Adrenal gland (tissue), 12 donors: ENCODE results near the gene RAP1GAP. TPM values are rescaled to one million over a fixed set of nuclear protein-coding genes. Genes with fewer than 3 reads are reported as not detected.
A peak's percentile ranks its signal among the peaks of the same experiment; 100 is the strongest.
"Not testable (repeated sequence)": the region's sequence is repeated elsewhere in the genome, so short reads cannot be mapped to it uniquely, and the experiment has no call there.

ENCODE experiments used
- DNase-seq, 7 donors: peaks; one replicate each; pipeline ENCODE4 v3.0.0-alpha.2; 2019 to 2020
- H3K27ac ChIP-seq, 5 donors: fragments of 200-600 bp; sonication (generic) in 4 of 5; 1 replicate in 3 of 5; 2 replicates in 2 of 5; pipeline versions ENCODE4 v1.5.1 to v1.8.0; 2016 to 2020; ENCODE audit warnings: mild to moderate bottlenecking in 1 of 5
- H3K27me3 ChIP-seq: fragments of 200-600 bp; 2 replicates; pipeline ENCODE4 v1.8.0; 2021
- H3K36me3 ChIP-seq, 2 donors: fragments of 200-600 bp; replicated peaks in 1 of 2; 1 replicate in 1 of 2; 2 replicates in 1 of 2; pipeline versions ENCODE4 v1.5.1 to v1.8.0; 2018 to 2022
- H3K4me1 ChIP-seq, 2 donors: fragments of 200-600 bp; replicated peaks in 1 of 2; 1 replicate in 1 of 2; 2 replicates in 1 of 2; pipeline versions ENCODE4 v1.5.1 to v1.8.0; 2018 to 2021
- H3K4me3 ChIP-seq, 4 donors: fragments of 200-600 bp; sonication (generic) in 3 of 4; one replicate each; pipeline ENCODE4 v1.5.1; 2016 to 2018
- H3K9me3 ChIP-seq, 3 donors: fragments of 200-600 bp; sonication (generic) in 1 of 3; replicated peaks in 1 of 3; 1 replicate in 2 of 3; 2 replicates in 1 of 3; pipeline versions ENCODE4 v1.5.1 to v1.8.0; 2016 to 2021
- POLR2A ChIP-seq, 2 donors: fragments of 450-650 bp; IDR thresholded peaks; one replicate each; pipeline ENCODE4 v1.6.1; 2017; ENCODE audit warnings: antibody characterized with exemption in 2 of 2, mild to moderate bottlenecking in 2 of 2, moderate library complexity in 1 of 2
- WGBS, 4 donors: extraction: QIAGEN DNeasy Blood & Tissue Kit in 2 of 4; methylation state at CpG; one replicate each; pipeline versions ENCODE4 v1.1.5 to v1.1.7; 2013 to 2017; 5-methylcytosine and 5-hydroxymethylcytosine counted together
- intact Hi-C, 2 donors: fragments of 100-400 bp; cut with DNase I; formaldehyde crosslinking; loops; one replicate each; pipeline versions ENCODE4 v1.14.1 to v1.15.0; 2022 to 2023
- polyA plus RNA-seq, 3 donors: library from polyadenylated mRNA; stranded (reverse); fragments of 200-250 nt in 2 of 3; fragments of 350-450 nt in 1 of 3; fragmentation: Illumina TruSeq in 1 of 3; extraction: RNeasy Lipid Tissue Mini Kit (QIAGEN cat#74804) in 1 of 3; gene quantifications; one replicate each; pipeline ENCODE4 v1.2.3, GENCODE V29; 2013 to 2014
- total RNA-seq, 9 donors: library from RNA; depleted of rRNA in 4 of 9; stranded (reverse); fragments of >200 nt in 4 of 9; fragments of 120-200 nt in 1 of 9; fragmentation: NEBNext Ultra II Directional in 1 of 9; extraction: Animal tissue kit (Norgen Biotek cat#: 25700) in 1 of 9; gene quantifications; one replicate each; pipeline versions ENCODE4 v1.1.0 to v1.2.4, GENCODE V29; 2013 to 2023
- TF ChIP-seq, protein P1 (sequence below), 6 experiments: fragments of 450-650 bp in 4 of 6; fragments of 200-600 bp in 2 of 6; sonication (generic) in 1 of 6; IDR thresholded peaks; 1 replicate in 5 of 6; 2 replicates in 1 of 6; pipeline versions ENCODE4 v1.5.1 to v1.8.0; 2016 to 2021; ENCODE audit warnings: antibody characterized with exemption in 6 of 6, mild to moderate bottlenecking in 2 of 6, moderate library complexity in 1 of 6
- donor health status: healthy with polysubstance abuse.
- donor health status: Bipolar disorder and iron deficiency.
- donor health status: DM: yes; HTN: yes; CAD: no.
- donor health status: DM: no; HTN: no; CAD: no.
- donor health status: DM: no; HTN: no; CAD: no.
- donor health status: DM: yes; HTN: yes; CAD: no.

Gene RAP1GAP
- total and polyA plus RNA-seq, 12 donors = 52.4 to 409 (median 90.0) TPM

DNA sequence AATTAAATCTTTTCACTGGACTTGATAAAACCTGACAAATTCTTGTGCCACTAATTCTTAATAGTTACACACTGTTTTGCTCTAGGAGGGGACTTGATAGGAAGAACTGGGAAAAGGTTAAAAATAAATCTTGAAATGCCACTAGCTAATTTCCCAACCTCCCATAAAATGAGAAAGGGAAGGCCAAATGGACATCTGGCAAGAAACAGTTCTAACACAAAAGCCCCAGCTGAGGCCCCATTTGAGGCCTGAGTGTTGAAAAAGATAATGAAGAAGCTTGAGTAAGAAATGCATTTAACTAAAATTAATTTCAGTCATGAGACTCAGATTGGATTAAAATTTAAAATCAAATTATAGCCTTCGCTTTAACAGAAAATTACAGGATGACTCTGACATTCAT lies 11.2 kb upstream of the RAP1GAP start:
- 93 to 97% (median 95%) methylated on average over 1 of the region's 1 CpG for WGBS, 4 donors
- no peak for DNase-seq
- peaks cover 0 to 33% of the 10 kb centered on the region in 2 donors for H3K36me3 ChIP-seq
- H3K4me1 ChIP-seq = peaks cover 0 to 14% of the 10 kb centered on the region in 2 donors
- no peak overlapping the region for H3K4me3 ChIP-seq
- peak overlapping the region in 2 of 5 donors; percentile 7 to 58 for H3K27ac ChIP-seq
- no peak for TF ChIP-seq POLR2A (IDR thresholded peaks at IDR 0.05)
- TF ChIP-seq, protein P1, sequence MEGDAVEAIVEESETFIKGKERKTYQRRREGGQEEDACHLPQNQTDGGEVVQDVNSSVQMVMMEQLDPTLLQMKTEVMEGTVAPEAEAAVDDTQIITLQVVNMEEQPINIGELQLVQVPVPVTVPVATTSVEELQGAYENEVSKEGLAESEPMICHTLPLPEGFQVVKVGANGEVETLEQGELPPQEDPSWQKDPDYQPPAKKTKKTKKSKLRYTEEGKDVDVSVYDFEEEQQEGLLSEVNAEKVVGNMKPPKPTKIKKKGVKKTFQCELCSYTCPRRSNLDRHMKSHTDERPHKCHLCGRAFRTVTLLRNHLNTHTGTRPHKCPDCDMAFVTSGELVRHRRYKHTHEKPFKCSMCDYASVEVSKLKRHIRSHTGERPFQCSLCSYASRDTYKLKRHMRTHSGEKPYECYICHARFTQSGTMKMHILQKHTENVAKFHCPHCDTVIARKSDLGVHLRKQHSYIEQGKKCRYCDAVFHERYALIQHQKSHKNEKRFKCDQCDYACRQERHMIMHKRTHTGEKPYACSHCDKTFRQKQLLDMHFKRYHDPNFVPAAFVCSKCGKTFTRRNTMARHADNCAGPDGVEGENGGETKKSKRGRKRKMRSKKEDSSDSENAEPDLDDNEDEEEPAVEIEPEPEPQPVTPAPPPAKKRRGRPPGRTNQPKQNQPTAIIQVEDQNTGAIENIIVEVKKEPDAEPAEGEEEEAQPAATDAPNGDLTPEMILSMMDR (IDR thresholded peaks at IDR 0.05) = no peak
- H3K9me3 ChIP-seq = no peaks in the 10 kb centered on the region
- no peaks in the 10 kb centered on the region for H3K27me3 ChIP-seq
- intact Hi-C loops = no loop called here

DNA sequence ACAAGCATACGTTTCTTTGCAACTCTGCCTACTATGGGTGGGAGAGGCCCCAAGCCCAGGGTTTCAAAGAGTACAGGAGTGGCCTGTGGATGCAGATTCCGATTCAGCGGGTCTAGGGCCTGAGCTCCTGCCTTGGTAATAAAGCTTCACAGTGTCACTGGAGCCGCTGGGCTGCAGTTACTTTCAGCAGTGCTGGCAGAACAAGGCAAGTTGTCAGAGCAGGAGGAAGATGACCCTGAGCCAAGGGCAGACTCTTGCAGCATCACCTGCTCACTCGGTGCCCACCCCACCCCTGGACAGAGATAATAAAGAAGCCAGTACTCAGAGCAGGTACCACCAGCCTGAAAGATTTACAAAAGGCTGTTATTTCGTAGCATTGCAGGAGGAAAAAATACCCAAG lies 8.0 kb upstream of the RAP1GAP start:
- 57 to 72% (median 62%) methylated on average over 6 of the region's 6 CpGs for WGBS, 4 donors
- H3K9me3 ChIP-seq = no peaks in the 10 kb centered on the region
- intact Hi-C loops = no loop called here
- peak in 2 of 7 donors; percentile 56 to 59 for DNase-seq
- no peak for TF ChIP-seq POLR2A (IDR thresholded peaks at IDR 0.05)
- TF ChIP-seq, protein P1 (IDR thresholded peaks at IDR 0.05) = no peak
- no peak overlapping the region for H3K4me3 ChIP-seq
- H3K36me3 ChIP-seq = peaks cover 0 to 21% of the 10 kb centered on the region in 2 donors
- H3K27me3 ChIP-seq = no peaks in the 10 kb centered on the region
- H3K4me1 ChIP-seq = peaks cover 20 to 28% of the 10 kb centered on the region in 2 donors
- peak overlapping the region in 1 of 5 donors; percentile 21 for H3K27ac ChIP-seq

DNA sequence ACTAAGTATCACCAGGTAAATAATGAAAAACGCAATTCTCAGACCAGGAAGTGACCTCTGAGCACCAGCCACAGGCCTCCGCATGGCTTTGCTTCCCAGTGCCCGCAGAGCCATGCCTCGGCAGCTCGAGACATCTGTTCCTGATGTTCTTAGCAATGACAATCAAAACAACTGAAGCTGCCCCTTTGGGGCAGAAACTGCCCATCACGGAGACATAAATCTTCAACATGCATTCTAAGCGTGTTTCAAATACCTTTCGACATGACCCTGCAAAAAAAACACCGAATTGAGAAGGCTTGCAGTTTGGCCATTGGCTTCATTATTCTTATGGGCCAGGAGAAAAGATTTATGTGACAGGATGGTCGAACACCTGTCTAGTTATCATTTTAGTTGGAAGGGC lies 5.8 kb upstream of the RAP1GAP start:
- WGBS, 4 donors = 85 to 92% (median 88%) methylated on average over 8 to 10 of the region's 10 CpGs
- Histone ChIP-seq H3K4me3 (no peak overlapping the region), H3K9me3 (no peaks in the 10 kb centered on the region), H3K4me1 (peaks cover 26 to 27% of the 10 kb centered on the region in 2 donors), H3K27ac (no peak overlapping the region), H3K36me3 (peaks cover 0 to 21% of the 10 kb centered on the region in 2 donors), H3K27me3 (no peaks in the 10 kb centered on the region)
- TF ChIP-seq POLR2A (IDR thresholded peaks at IDR 0.05) = no peak
- TF ChIP-seq, protein P1 (IDR thresholded peaks at IDR 0.05) = no peak
- intact Hi-C loops = no loop called here
- DNase-seq = no peak

DNA sequence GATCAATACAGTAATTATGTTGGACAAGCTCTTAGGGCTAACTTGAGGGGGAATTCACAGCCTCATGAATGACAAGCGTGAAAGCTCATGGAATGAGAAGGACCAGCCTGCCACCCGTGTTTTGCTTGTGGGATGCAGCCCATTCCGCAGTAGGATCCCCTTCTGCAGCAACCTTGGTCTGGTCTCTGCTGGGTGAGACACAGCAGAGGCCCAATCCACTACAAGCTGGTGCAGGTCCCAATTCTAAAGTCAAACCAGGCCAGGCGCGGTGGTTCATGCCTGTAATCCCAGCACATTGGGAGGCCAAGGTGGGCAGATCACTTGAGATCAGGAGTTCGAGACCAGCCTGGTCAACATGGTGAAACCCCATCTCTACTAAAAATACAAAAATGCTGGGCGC lies 4.7 kb upstream of the RAP1GAP start:
- peak in 1 of 7 donors; percentile 14 for DNase-seq
- 66 to 81% (median 74%) methylated on average over 4 to 7 of the region's 7 CpGs for WGBS, 4 donors
- H3K27me3 ChIP-seq, intact Hi-C loops, H3K4me3 ChIP-seq, H3K9me3 ChIP-seq: not testable (repeated sequence)
- Histone ChIP-seq H3K36me3 (peaks cover 0 to 14% of the 10 kb centered on the region in 2 donors), H3K4me1 (peaks cover 35 to 37% of the 10 kb centered on the region in 2 donors), H3K27ac (peak overlapping the region in 3 of 5 donors; percentile 58 to 64 (median 61))

DNA sequence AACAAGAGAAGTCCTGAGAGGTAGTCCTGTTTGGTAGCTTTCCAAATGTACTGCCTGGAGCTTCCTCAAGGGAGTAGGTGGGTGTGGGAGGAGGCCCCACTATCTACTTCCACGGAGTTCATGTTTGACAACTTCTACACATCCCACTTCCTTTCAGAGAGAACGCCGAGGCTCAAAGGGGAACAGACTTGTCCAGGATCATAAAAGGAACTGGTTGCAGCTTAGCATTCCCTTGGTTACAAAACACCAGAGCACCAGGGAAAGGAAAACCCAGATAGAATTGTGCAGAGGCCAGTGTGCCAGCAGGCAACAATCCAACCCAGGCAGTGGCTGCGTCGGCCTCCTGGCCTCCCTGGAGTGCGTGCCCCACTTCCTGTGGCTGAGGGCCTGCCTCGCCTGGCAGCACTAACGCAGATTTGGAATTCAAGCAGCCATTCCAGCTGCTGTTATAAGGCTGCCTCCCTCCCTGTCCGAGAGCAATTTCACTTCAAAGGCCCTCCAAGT lies 4.2 kb upstream of the RAP1GAP start:
- TF ChIP-seq, protein P1 (IDR thresholded peaks at IDR 0.05) = no peak
- TF ChIP-seq POLR2A (IDR thresholded peaks at IDR 0.05) = no peak
- no peak overlapping the region for H3K4me3 ChIP-seq
- H3K27me3 ChIP-seq = no peaks in the 10 kb centered on the region
- peak; percentile 56 to 87 (median 81) for DNase-seq
- peaks cover 0 to 8% of the 10 kb centered on the region in 2 donors for H3K36me3 ChIP-seq
- intact Hi-C loops = no loop called here
- H3K4me1 ChIP-seq = peaks cover 35 to 42% of the 10 kb centered on the region in 2 donors
- no peaks in the 10 kb centered on the region for H3K9me3 ChIP-seq
- WGBS, 4 donors = 0 to 7% (median 5%) methylated on average over 9 of the region's 9 CpGs
- peak overlapping the region in 4 of 5 donors; percentile 30 to 64 (median 60) for H3K27ac ChIP-seq
